ENCODE data around the gene RAB36.

The RAB36 gene

DNA sequence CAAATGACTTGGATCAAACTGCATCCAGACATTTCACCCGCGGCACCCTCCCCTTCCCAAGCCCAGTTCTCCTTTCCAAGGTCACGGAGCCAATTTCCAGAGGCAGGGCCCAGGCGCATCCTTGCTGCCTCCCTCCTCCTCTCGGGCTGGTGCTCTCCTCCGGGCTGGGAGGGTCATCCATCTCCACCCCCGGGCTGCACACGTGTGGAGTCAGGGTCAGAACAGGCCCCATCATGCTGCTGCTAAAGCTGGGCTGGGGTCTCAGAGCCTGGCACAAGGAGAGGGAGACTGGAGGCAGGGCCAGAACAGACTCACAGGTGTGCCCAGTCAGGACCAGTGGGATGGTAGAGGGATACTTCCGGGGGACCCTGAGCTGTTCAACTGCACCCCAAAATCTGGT, 17.5 kb upstream of the RAB36 start:
- no peak for TF ChIP-seq NFIC (IDR thresholded peaks at IDR 0.05)
- no peak for TF ChIP-seq EGR1 (IDR thresholded peaks at IDR 0.05)
- TF ChIP-seq CREB1 (IDR thresholded peaks at IDR 0.05; ENCODE audit: low read depth), result no peak
- TF ChIP-seq EP300 (IDR thresholded peaks at IDR 0.05; ENCODE audit: borderline replicate concordance), result no peak
- TF ChIP-seq, protein P1, sequence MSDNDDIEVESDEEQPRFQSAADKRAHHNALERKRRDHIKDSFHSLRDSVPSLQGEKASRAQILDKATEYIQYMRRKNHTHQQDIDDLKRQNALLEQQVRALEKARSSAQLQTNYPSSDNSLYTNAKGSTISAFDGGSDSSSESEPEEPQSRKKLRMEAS (IDR thresholded peaks at IDR 0.05), result no peak
- TF ChIP-seq, protein P2, sequence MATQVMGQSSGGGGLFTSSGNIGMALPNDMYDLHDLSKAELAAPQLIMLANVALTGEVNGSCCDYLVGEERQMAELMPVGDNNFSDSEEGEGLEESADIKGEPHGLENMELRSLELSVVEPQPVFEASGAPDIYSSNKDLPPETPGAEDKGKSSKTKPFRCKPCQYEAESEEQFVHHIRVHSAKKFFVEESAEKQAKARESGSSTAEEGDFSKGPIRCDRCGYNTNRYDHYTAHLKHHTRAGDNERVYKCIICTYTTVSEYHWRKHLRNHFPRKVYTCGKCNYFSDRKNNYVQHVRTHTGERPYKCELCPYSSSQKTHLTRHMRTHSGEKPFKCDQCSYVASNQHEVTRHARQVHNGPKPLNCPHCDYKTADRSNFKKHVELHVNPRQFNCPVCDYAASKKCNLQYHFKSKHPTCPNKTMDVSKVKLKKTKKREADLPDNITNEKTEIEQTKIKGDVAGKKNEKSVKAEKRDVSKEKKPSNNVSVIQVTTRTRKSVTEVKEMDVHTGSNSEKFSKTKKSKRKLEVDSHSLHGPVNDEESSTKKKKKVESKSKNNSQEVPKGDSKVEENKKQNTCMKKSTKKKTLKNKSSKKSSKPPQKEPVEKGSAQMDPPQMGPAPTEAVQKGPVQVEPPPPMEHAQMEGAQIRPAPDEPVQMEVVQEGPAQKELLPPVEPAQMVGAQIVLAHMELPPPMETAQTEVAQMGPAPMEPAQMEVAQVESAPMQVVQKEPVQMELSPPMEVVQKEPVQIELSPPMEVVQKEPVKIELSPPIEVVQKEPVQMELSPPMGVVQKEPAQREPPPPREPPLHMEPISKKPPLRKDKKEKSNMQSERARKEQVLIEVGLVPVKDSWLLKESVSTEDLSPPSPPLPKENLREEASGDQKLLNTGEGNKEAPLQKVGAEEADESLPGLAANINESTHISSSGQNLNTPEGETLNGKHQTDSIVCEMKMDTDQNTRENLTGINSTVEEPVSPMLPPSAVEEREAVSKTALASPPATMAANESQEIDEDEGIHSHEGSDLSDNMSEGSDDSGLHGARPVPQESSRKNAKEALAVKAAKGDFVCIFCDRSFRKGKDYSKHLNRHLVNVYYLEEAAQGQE (IDR thresholded peaks at IDR 0.05; ENCODE audit: low read depth), result no peak
- TF ChIP-seq, protein P3, sequence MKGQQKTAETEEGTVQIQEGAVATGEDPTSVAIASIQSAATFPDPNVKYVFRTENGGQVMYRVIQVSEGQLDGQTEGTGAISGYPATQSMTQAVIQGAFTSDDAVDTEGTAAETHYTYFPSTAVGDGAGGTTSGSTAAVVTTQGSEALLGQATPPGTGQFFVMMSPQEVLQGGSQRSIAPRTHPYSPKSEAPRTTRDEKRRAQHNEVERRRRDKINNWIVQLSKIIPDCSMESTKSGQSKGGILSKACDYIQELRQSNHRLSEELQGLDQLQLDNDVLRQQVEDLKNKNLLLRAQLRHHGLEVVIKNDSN (IDR thresholded peaks at IDR 0.05), result no peak

GRCh38 chr22:23128269-23129108, 16.8 kb upstream of the RAB36 start:
- TF ChIP-seq RAD21 (IDR thresholded peaks at IDR 0.05; ENCODE audit: low read depth), result peak; percentile 92
- TF ChIP-seq TCF12 (IDR thresholded peaks at IDR 0.05; ENCODE audit: low read depth), result no peak

- TF ChIP-seq, protein P1 (IDR thresholded peaks at IDR 0.05), result no peak
- no peak for TF ChIP-seq TAF1 (IDR thresholded peaks at IDR 0.05; ENCODE audit: low read depth)
- TF ChIP-seq YY1 (IDR thresholded peaks at IDR 0.05; ENCODE audit: low read depth), result no peak
- TF ChIP-seq ZBTB7A (IDR thresholded peaks at IDR 0.05; ENCODE audit: low read depth), result no peak
- TF ChIP-seq, protein P3 (IDR thresholded peaks at IDR 0.05), result no peak
- TF ChIP-seq TEAD4 (IDR thresholded peaks at IDR 0.05), result no peak
- TF ChIP-seq EGR1 (IDR thresholded peaks at IDR 0.05), result no peak
- no peak for TF ChIP-seq RAD21 (IDR thresholded peaks at IDR 0.05; ENCODE audit: low read depth)
- no peak for TF ChIP-seq CEBPB (IDR thresholded peaks at IDR 0.05)
- no peak for TF ChIP-seq EP300 (IDR thresholded peaks at IDR 0.05; ENCODE audit: borderline replicate concordance)
- TF ChIP-seq, protein P2 (IDR thresholded peaks at IDR 0.05; ENCODE audit: low read depth), result no peak
- TF ChIP-seq TCF12 (IDR thresholded peaks at IDR 0.05; ENCODE audit: low read depth), result no peak
These were observed 16.1 kb upstream of the RAB36 start for GRCh38 chr22:23129149-23129548.

- no peak for TF ChIP-seq CREB1 (IDR thresholded peaks at IDR 0.05; ENCODE audit: low read depth)
These were observed 14.6 kb upstream of the RAB36 start for GRCh38 chr22:23130697-23131096.

- no peak for TF ChIP-seq YY1 (IDR thresholded peaks at IDR 0.05; ENCODE audit: low read depth)
- no peak for TF ChIP-seq NFIC (IDR thresholded peaks at IDR 0.05)
- TF ChIP-seq, protein P1 (IDR thresholded peaks at IDR 0.05), result no peak
- no peak for TF ChIP-seq EGR1 (IDR thresholded peaks at IDR 0.05)
- TF ChIP-seq TAF1 (IDR thresholded peaks at IDR 0.05; ENCODE audit: low read depth), result no peak
- no peak for TF ChIP-seq EP300 (IDR thresholded peaks at IDR 0.05; ENCODE audit: borderline replicate concordance)
- TF ChIP-seq TCF12 (IDR thresholded peaks at IDR 0.05; ENCODE audit: low read depth), result no peak
- no peak for TF ChIP-seq CEBPB (IDR thresholded peaks at IDR 0.05)
- no peak for TF ChIP-seq CREB1 (IDR thresholded peaks at IDR 0.05; ENCODE audit: low read depth)
- TF ChIP-seq FOXM1 (IDR thresholded peaks at IDR 0.05; ENCODE audit: borderline replicate concordance, low read depth), result no peak
- no peak for TF ChIP-seq ZBTB7A (IDR thresholded peaks at IDR 0.05; ENCODE audit: low read depth)
- TF ChIP-seq, protein P3 (IDR thresholded peaks at IDR 0.05), result no peak
- no peak for TF ChIP-seq RAD21 (IDR thresholded peaks at IDR 0.05; ENCODE audit: low read depth)
- TF ChIP-seq TEAD4 (IDR thresholded peaks at IDR 0.05), result no peak
These were observed 13.3 kb upstream of the RAB36 start for GRCh38 chr22:23131931-23132330.
